NB4 (cell line): ENCODE data around the gene SS18.

ENCODE experiments used
- POLR2A ChIP-seq: IDR thresholded peaks from 2 replicates; pipeline ENCODE4 v1.6.1; 2011; ENCODE audit warnings: mild to moderate bottlenecking; ENCODE audit not compliant: insufficient read length; ENCODE audit errors: extremely low read depth
- TF ChIP-seq, protein P1 (sequence below): IDR thresholded peaks from one replicate; pipeline ENCODE4 v1.5.1; 2012; ENCODE audit warnings: low read depth, low read length

- TF ChIP-seq, protein P1, sequence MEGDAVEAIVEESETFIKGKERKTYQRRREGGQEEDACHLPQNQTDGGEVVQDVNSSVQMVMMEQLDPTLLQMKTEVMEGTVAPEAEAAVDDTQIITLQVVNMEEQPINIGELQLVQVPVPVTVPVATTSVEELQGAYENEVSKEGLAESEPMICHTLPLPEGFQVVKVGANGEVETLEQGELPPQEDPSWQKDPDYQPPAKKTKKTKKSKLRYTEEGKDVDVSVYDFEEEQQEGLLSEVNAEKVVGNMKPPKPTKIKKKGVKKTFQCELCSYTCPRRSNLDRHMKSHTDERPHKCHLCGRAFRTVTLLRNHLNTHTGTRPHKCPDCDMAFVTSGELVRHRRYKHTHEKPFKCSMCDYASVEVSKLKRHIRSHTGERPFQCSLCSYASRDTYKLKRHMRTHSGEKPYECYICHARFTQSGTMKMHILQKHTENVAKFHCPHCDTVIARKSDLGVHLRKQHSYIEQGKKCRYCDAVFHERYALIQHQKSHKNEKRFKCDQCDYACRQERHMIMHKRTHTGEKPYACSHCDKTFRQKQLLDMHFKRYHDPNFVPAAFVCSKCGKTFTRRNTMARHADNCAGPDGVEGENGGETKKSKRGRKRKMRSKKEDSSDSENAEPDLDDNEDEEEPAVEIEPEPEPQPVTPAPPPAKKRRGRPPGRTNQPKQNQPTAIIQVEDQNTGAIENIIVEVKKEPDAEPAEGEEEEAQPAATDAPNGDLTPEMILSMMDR: no peak
- TF ChIP-seq POLR2A: no peak
Measured at GRCh38 chr18:25976554-25976953, 113.9 kb downstream of the SS18 start.
